GM12878 (cell line): ENCODE measurements around the gene PKD2. TPM values are rescaled to one million over a fixed set of nuclear protein-coding genes. Genes with fewer than 3 reads are reported as not detected.

Experiments used
- ATAC-seq: fragments of 200-7000 bp; cut with Tn5 transposase; 3 replicates; pipeline ENCODE4 v1.9.1; 2020; ENCODE audit warnings: mild to moderate bottlenecking, moderate library complexity
- BruUV-seq: library from RNA; stranded (reverse); fragments of 400-500 nt; replicated peaks from 2 replicates; lab custom pipeline; 2021; lab: Mats Ljungman, UMichigan
- CTCF ChIA-PET: fragments of 300-600 bp; sonication (Branson Sonifier 250); formaldehyde crosslinking; extraction: SDS; loops from one replicate; lab custom pipeline; 2021; ENCODE audit warnings: inconsistent platforms; lab: Yijun Ruan, JAX
- POLR2A ChIA-PET: fragments of 350-600 bp; formaldehyde crosslinking; extraction: SDS; loops from one replicate; lab custom pipeline; 2021; ENCODE audit warnings: inconsistent platforms; lab: Charles Lee
- RAD21 ChIA-PET: fragments of 300-600 bp; sonication (Branson Sonifier 250); formaldehyde crosslinking; loops from one replicate; lab custom pipeline; 2023; ENCODE audit warnings: antibody characterized with exemption; ENCODE audit not compliant: unreplicated experiment; lab: Charles Lee
- SMC1A ChIA-PET: fragments of 300-600 bp; sonication (Branson Sonifier 250); formaldehyde crosslinking; loops from one replicate; lab custom pipeline; 2023; ENCODE audit not compliant: unreplicated experiment, uncharacterized antibody; lab: Charles Lee
- DNase-seq: peaks from one replicate; pipeline ENCODE4 v3.0.0-alpha.2; 2011; ENCODE audit warnings: low read depth, low spot score
- FAIRE-seq: peaks from 3 replicates; lab custom pipeline; 2011; peaks lifted over from hg19 to GRCh38; lab: Jason Lieb, UNC
- H2AFZ ChIP-seq: 2 replicates; pipeline ENCODE4 v1.6.0; 2011; ENCODE audit warnings: low read depth, low read length, control low read depth; ENCODE audit not compliant: control insufficient read depth
- H3K27ac ChIP-seq: 2 replicates; pipeline ENCODE4 v1.5.1; 2011; ENCODE audit warnings: control low read depth; ENCODE audit not compliant: control insufficient read depth, insufficient read depth
- H3K27me3 ChIP-seq, 2 experiments: replicated peaks in 1 of 2; 2 replicates each; pipeline versions ENCODE4 v1.6.0 to v1.6.1; 2011; ENCODE audit warnings: low read length in 1 of 2; ENCODE audit not compliant: control insufficient read depth in 2 of 2, insufficient read depth in 2 of 2
- H3K36me3 ChIP-seq, 2 experiments: 2 replicates each; pipeline ENCODE4 v1.5.1; 2011; ENCODE audit warnings: low read length in 1 of 2; ENCODE audit not compliant: control insufficient read depth in 2 of 2, insufficient read depth in 2 of 2
- H3K4me1 ChIP-seq: 2 replicates; pipeline ENCODE4 v1.6.1; 2011; ENCODE audit warnings: mild to moderate bottlenecking, low read length, moderate library complexity, mixed read lengths; ENCODE audit not compliant: control insufficient read depth, insufficient read depth
- H3K4me2 ChIP-seq: 2 replicates; pipeline ENCODE4 v1.6.0; 2011; ENCODE audit warnings: control low read depth; ENCODE audit not compliant: control insufficient read depth, insufficient read depth
- H3K4me3 ChIP-seq: fragments of 200-600 bp; sonication (generic); 2 replicates; pipeline ENCODE4 v1.5.1; 2016
- H3K79me2 ChIP-seq: 2 replicates; pipeline ENCODE4 v1.6.0; 2011; ENCODE audit warnings: low read length; ENCODE audit not compliant: control insufficient read depth, insufficient read depth
- H3K9ac ChIP-seq: 2 replicates; pipeline ENCODE4 v1.8.0; 2011; ENCODE audit warnings: low read length, control low read depth, mixed read lengths; ENCODE audit not compliant: control insufficient read depth, insufficient read depth
- H3K9me3 ChIP-seq: replicated peaks from 3 replicates; pipeline ENCODE4 v1.5.1; 2011; ENCODE audit warnings: mild to moderate bottlenecking, low read length; ENCODE audit not compliant: control insufficient read depth, insufficient read depth
- H4K20me1 ChIP-seq: 2 replicates; pipeline ENCODE4 v1.6.0; 2011; ENCODE audit not compliant: control insufficient read depth, insufficient read depth
- CHD1 ChIP-seq: IDR thresholded peaks from 2 replicates; pipeline ENCODE4 v1.6.1; 2012; ENCODE audit warnings: low read depth, low read length, improper control_type of control experiment
- CREM ChIP-seq: IDR thresholded peaks from 2 replicates; pipeline ENCODE4 v1.6.1; 2014; ENCODE audit warnings: antibody characterized with exemption, low read depth
- ETV6 ChIP-seq, 2 experiments: fragments of 450-650 bp in 1 of 2; IDR thresholded peaks in 1 of 2; conservative IDR thresholded peaks in 1 of 2; 2 replicates each; pipeline ENCODE4 v1.6.1; 2014; ENCODE audit warnings: antibody characterized with exemption in 1 of 2, borderline replicate concordance in 1 of 2, low read depth in 1 of 2, mild to moderate bottlenecking in 1 of 2, moderate library complexity in 1 of 2
- MTA3 ChIP-seq: IDR thresholded peaks from 2 replicates; pipeline ENCODE4 v1.6.1; 2012; ENCODE audit warnings: low read length, inconsistent platforms, borderline replicate concordance
- RELA ChIP-seq: fragments of 450-650 bp; IDR thresholded peaks from 2 replicates; pipeline ENCODE4 v1.8.0; 2014; ENCODE audit warnings: borderline replicate concordance; ENCODE audit not compliant: partially characterized antibody
- SMAD1 ChIP-seq: fragments of 450-650 bp; IDR thresholded peaks from 2 replicates; pipeline ENCODE4 v1.6.1; 2018; ENCODE audit warnings: mild to moderate bottlenecking, low read depth; ENCODE audit not compliant: partially characterized antibody
- TARDBP ChIP-seq: IDR thresholded peaks from 2 replicates; pipeline ENCODE4 v1.6.1; 2016; ENCODE audit warnings: borderline replicate concordance
- TCF3 ChIP-seq: IDR thresholded peaks from 2 replicates; pipeline ENCODE4 v1.6.1; 2012; ENCODE audit warnings: low read depth, mild to moderate bottlenecking, low read length, borderline replicate concordance; ENCODE audit not compliant: insufficient read depth
- WGBS: methylation state at CpG from one replicate; pipeline ENCODE4 v1.1.6; 2016; ENCODE audit warnings: low lambda C conversion rate; ENCODE audit not compliant: insufficient replicate concordance, insufficient coverage; ENCODE audit errors: missing lambda C conversion rate; 5-methylcytosine and 5-hydroxymethylcytosine counted together
- in situ Hi-C: fragments of 300-500 bp; cut with MboI; formaldehyde crosslinking; loops from 9 replicates; pipeline ENCODE4 v1.14.3; 2018; ENCODE audit warnings: mixed read lengths
- intact Hi-C: fragments of 100-400 bp; cut with micrococcal nuclease; formaldehyde crosslinking; loops from one replicate; pipeline ENCODE4 v1.14.2; 2022; ENCODE audit not compliant: unreplicated experiment
- polyA plus RNA-seq, 11 experiments: library from polyadenylated mRNA; depleted of rRNA in 4 of 11; unstranded in 6 of 11; stranded (reverse) in 5 of 11; fragments of >200 nt; fragmentation: Nextera tagmentation in 4 of 11; fragmentation: Illumina TruSeq in 1 of 11; extraction: Ambion mirVana in 4 of 11; extraction: Trizol in 1 of 11; gene quantifications; 1 replicate in 1 of 11; 2 replicates in 10 of 11; pipeline versions ENCODE4 v1.2.1 to v1.2.3, GENCODE V29; 2011 to 2016; ENCODE audit warnings: inconsistent platforms in 2 of 11, missing spikeins in 2 of 11, low read depth in 1 of 11
- total RNA-seq, 4 experiments: library from RNA; depleted of rRNA in 3 of 4; stranded (reverse); fragments of >200 nt in 3 of 4; fragmentation: Illumina TruSeq in 1 of 4; extraction: Trizol in 1 of 4; gene quantifications; 2 replicates each; pipeline versions ENCODE4 v1.2.1 to v1.2.3, GENCODE V29; 2013 to 2021

The PKD2 gene
- total and polyA plus RNA-seq, 10 of the 15 experiments (the other 5 are each of a cell fraction or from before 2014, with no cell fraction given), result 2.0 to 13.8 (median 8.4) TPM

- ChIA-PET POLR2A (interaction anchor here (0.7 to 1.7 kb wide), 3 partner anchors 11 to 927 kb away, joined by 3 to 4 read pairs (median 3); partner anchors contain the start of gene PPM1K), RAD21 (interaction anchor here (0.9 to 1.4 kb wide), 3 partner anchors 12 to 202 kb away, joined by 3 to 5 read pairs (median 4); no protein-coding TSS in a partner anchor), CTCF (interaction anchor here (0.6 to 1.7 kb wide), 6 partner anchors 12 to 860 kb away, joined by 3 to 6 read pairs (median 4); no protein-coding TSS in a partner anchor), SMC1A (interaction anchor here (0.6 to 2.0 kb wide), 6 partner anchors 13 to 694 kb away, joined by 3 to 5 read pairs (median 3); no protein-coding TSS in a partner anchor)
- WGBS, result 89% methylated on average over 5 of the region's 5 CpGs
- peak overlapping the region; percentile 87 for H3K4me2 ChIP-seq
- H3K27ac ChIP-seq, result peak overlapping the region; percentile 27; the same call in 1 of the 2 replicates
- no peak overlapping the region for H3K4me3 ChIP-seq
- in situ Hi-C loops, result no loop called here
- no peaks in the 10 kb centered on the region for H3K9me3 ChIP-seq
- no peaks in the 10 kb centered on the region for H4K20me1 ChIP-seq
- H3K27me3 ChIP-seq, result no peaks in the 10 kb centered on the region
- H3K9ac ChIP-seq, result no peak overlapping the region
- no peaks in the 10 kb centered on the region for H3K36me3 ChIP-seq
- no peak for ATAC-seq
- intact Hi-C loops, result no loop called here
- no peak for DNase-seq
- BruUV-seq, result no TSS peak
- no peak for FAIRE-seq
- no peak for TF ChIP-seq ETV6 (conservative IDR thresholded peaks at IDR 0.05 in 1 of 2, IDR thresholded peaks at IDR 0.05 in 1 of 2; ENCODE audit: borderline replicate concordance in 1 of 2, low read depth in 1 of 2)
- TF ChIP-seq SMAD1, result no peak
- TF ChIP-seq MTA3, result no peak
- no peak for TF ChIP-seq TARDBP
- no peak for TF ChIP-seq CREM
- no peak for TF ChIP-seq RELA
- TF ChIP-seq CHD1, result no peak
- TF ChIP-seq TCF3, result no peak
- H2AFZ ChIP-seq, result no peak overlapping the region
- peaks cover 35% of the 10 kb centered on the region for H3K79me2 ChIP-seq
- peaks cover 15% of the 10 kb centered on the region for H3K4me1 ChIP-seq
Measured at GRCh38 chr4:88009871-88010270, 2.4 kb downstream of the PKD2 start.
